Neural crest cell (in vitro differentiated cells): ENCODE results near the gene TANC1. TPM values are rescaled to one million over a fixed set of nuclear protein-coding genes. Genes with fewer than 3 reads are reported as not detected.

ENCODE experiments used
- DNase-seq: peaks from one replicate; pipeline ENCODE4 v3.0.0; 2021; ENCODE audit warnings: low read depth, mixed read lengths, low spot score
- H3K27ac Mint-ChIP-seq: one replicate; pipeline ENCODE4 v1.8.0; 2021; ENCODE audit warnings: mild to moderate bottlenecking, mixed read lengths; ENCODE audit not compliant: unreplicated experiment
- H3K27me3 Mint-ChIP-seq: 2 replicates; pipeline ENCODE4 v1.8.0; 2021; ENCODE audit warnings: low read depth, mild to moderate bottlenecking, mixed read lengths
- H3K36me3 Mint-ChIP-seq: 2 replicates; pipeline ENCODE4 v1.8.0; 2021; ENCODE audit warnings: low read depth, mild to moderate bottlenecking, mixed read lengths
- H3K4me1 Mint-ChIP-seq: 2 replicates; pipeline ENCODE4 v1.8.0; 2021; ENCODE audit warnings: mixed read lengths
- H3K4me3 Mint-ChIP-seq: one replicate; pipeline ENCODE4 v1.8.0; 2021; ENCODE audit warnings: mild to moderate bottlenecking, mixed read lengths
- H3K9me3 Mint-ChIP-seq: 2 replicates; pipeline ENCODE4 v1.8.0; 2021; ENCODE audit warnings: mixed read lengths
- total RNA-seq: library from RNA; stranded (reverse); gene quantifications from 2 replicates; pipeline ENCODE4 v1.2.1, GENCODE V29; 2021
- TF ChIP-seq, protein P1 (sequence below): fragments of 200-600 bp; sonication (generic); conservative IDR thresholded peaks from 2 replicates; pipeline ENCODE4 v1.5.0; 2021; ENCODE audit warnings: antibody characterized with exemption, mild to moderate bottlenecking

TANC1 gene
- total RNA-seq, 1 donor from 2014 or later = 13.2 TPM

DNA sequence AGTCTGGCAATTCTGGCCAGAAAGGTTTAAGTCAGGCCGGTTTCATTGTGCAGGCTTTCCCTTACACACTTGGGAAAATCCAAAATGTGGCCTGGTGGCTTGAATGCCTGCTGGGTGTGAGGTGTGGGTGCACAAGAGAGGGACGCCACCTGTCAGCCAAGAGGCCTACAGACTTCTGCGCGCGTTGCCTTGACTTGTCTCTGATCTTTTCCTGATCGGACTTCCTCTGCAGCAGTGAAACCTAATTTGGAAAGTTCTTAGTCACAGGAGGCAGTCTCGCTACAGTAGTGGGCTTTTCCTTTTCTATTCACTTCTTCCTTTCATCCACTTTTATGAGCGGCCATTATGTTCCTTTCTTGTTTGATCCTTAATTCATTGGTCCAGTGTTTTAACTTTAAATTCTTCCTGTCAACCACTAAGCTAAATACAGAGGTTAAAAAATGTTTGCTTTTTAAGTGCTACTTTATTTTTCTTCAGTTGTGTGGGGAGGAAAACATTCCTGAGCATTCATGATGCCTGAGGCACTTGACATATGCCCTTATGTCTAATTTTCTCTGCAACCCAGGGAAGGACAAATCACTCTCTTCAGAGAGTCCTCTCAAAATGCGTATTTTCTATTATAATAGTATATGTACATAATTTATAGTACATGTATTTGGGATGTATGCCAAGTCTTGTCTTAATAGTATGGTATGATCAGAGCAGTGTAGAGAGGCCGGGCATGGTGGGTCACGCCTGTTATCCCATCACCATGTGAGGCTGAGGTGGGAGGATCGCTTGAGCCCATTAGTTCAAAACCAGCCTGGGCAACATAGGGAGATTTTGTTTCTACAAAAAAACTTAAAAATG lies 189.1 kb downstream of the TANC1 start:
- no peaks in the 10 kb centered on the region for H3K9me3 Mint-ChIP-seq
- H3K27me3 Mint-ChIP-seq = no peaks in the 10 kb centered on the region
- H3K4me1 Mint-ChIP-seq = peaks cover 34% of the 10 kb centered on the region
- H3K36me3 Mint-ChIP-seq = no peaks in the 10 kb centered on the region
- H3K4me3 Mint-ChIP-seq = no peak overlapping the region
- H3K27ac Mint-ChIP-seq = no peak overlapping the region
- TF ChIP-seq, protein P1, sequence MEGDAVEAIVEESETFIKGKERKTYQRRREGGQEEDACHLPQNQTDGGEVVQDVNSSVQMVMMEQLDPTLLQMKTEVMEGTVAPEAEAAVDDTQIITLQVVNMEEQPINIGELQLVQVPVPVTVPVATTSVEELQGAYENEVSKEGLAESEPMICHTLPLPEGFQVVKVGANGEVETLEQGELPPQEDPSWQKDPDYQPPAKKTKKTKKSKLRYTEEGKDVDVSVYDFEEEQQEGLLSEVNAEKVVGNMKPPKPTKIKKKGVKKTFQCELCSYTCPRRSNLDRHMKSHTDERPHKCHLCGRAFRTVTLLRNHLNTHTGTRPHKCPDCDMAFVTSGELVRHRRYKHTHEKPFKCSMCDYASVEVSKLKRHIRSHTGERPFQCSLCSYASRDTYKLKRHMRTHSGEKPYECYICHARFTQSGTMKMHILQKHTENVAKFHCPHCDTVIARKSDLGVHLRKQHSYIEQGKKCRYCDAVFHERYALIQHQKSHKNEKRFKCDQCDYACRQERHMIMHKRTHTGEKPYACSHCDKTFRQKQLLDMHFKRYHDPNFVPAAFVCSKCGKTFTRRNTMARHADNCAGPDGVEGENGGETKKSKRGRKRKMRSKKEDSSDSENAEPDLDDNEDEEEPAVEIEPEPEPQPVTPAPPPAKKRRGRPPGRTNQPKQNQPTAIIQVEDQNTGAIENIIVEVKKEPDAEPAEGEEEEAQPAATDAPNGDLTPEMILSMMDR = no peak
- DNase-seq = no peak

GRCh38 chr2:159160412-159160811 lies 192.0 kb downstream of the TANC1 start:
- TF ChIP-seq, protein P1 = no peak
- H3K36me3 Mint-ChIP-seq = no peaks in the 10 kb centered on the region
- no peak overlapping the region for H3K4me3 Mint-ChIP-seq
- H3K9me3 Mint-ChIP-seq = no peaks in the 10 kb centered on the region
- peak overlapping the region; percentile 80 for H3K27ac Mint-ChIP-seq
- no peaks in the 10 kb centered on the region for H3K27me3 Mint-ChIP-seq
- peaks cover 21% of the 10 kb centered on the region for H3K4me1 Mint-ChIP-seq
- no peak for DNase-seq

GRCh38 chr2:159160954-159161353 lies 192.5 kb downstream of the TANC1 start:
- H3K27me3 Mint-ChIP-seq = no peaks in the 10 kb centered on the region
- H3K9me3 Mint-ChIP-seq = no peaks in the 10 kb centered on the region
- TF ChIP-seq, protein P1 = no peak
- H3K27ac Mint-ChIP-seq = no peak overlapping the region
- H3K36me3 Mint-ChIP-seq = no peaks in the 10 kb centered on the region
- no peak overlapping the region for H3K4me3 Mint-ChIP-seq
- peaks cover 16% of the 10 kb centered on the region for H3K4me1 Mint-ChIP-seq
- DNase-seq = no peak

- Mint-ChIP-seq H3K36me3 (no peaks in the 10 kb centered on the region), H3K4me1 (no peaks in the 10 kb centered on the region), H3K27me3 (no peaks in the 10 kb centered on the region), H3K9me3 (no peaks in the 10 kb centered on the region), H3K27ac (peak overlapping the region; percentile 17), H3K4me3 (no peak overlapping the region)
- no peak for DNase-seq
- TF ChIP-seq, protein P1 = no peak
These were observed 195.5 kb downstream of the TANC1 start for GRCh38 chr2:159163930-159164329.

GRCh38 chr2:159164457-159164911 lies 196.0 kb downstream of the TANC1 start:
- no peak for DNase-seq
- Mint-ChIP-seq H3K4me1 (no peaks in the 10 kb centered on the region), H3K4me3 (no peak overlapping the region), H3K36me3 (no peaks in the 10 kb centered on the region), H3K27ac (no peak overlapping the region), H3K9me3 (no peaks in the 10 kb centered on the region), H3K27me3 (no peaks in the 10 kb centered on the region)
- TF ChIP-seq, protein P1 = no peak
